Heart left ventricle (tissue), 16 donors: ENCODE measurements around the gene C13orf42. TPM values are rescaled to one million over a fixed set of nuclear protein-coding genes. Genes with fewer than 3 reads are reported as not detected.
A peak's percentile ranks its signal among the peaks of the same experiment; 100 is the strongest.

Source experiments
- ATAC-seq, 4 donors: fragments of 200-7000 bp; cut with Tn5 transposase; one replicate each; pipeline ENCODE4 v1.9.1; 2020 to 2022; ENCODE audit warnings: moderate library complexity in 4 of 4, mild to moderate bottlenecking in 3 of 4, moderate number of reproducible peaks in 1 of 4
- DNase-seq, 5 donors: peaks; one replicate each; pipeline ENCODE4 v3.0.0-alpha.2; 2020
- H3K27ac ChIP-seq, 12 donors: fragments of 200-600 bp; sonication (generic) in 4 of 12; one replicate each; pipeline versions ENCODE4 v1.5.0 to v1.8.0; 2016 to 2022; ENCODE audit warnings: mild to moderate bottlenecking in 2 of 12
- H3K27me3 ChIP-seq, 9 donors: fragments of 200-600 bp; sonication (generic) in 2 of 9; one replicate each; pipeline versions ENCODE4 v1.5.1 to v1.8.0; 2016 to 2022; ENCODE audit warnings: mild to moderate bottlenecking in 3 of 9
- H3K36me3 ChIP-seq, 9 donors: fragments of 200-600 bp; sonication (generic) in 2 of 9; one replicate each; pipeline versions ENCODE4 v1.5.0 to v1.8.0; 2018 to 2022; ENCODE audit warnings: mild to moderate bottlenecking in 2 of 9
- H3K4me1 ChIP-seq, 12 donors: fragments of 200-600 bp; sonication (generic) in 4 of 12; one replicate each; pipeline versions ENCODE4 v1.5.0 to v1.8.0; 2016 to 2022; ENCODE audit warnings: mild to moderate bottlenecking in 3 of 12
- H3K4me3 ChIP-seq, 12 donors: fragments of 200-600 bp; sonication (generic) in 4 of 12; one replicate each; pipeline versions ENCODE4 v1.5.0 to v1.8.0; 2017 to 2022; ENCODE audit warnings: mild to moderate bottlenecking in 9 of 12, moderate library complexity in 4 of 12
- H3K9me3 ChIP-seq, 12 donors: fragments of 200-600 bp; sonication (generic) in 4 of 12; one replicate each; pipeline versions ENCODE4 v1.5.0 to v1.8.0; 2016 to 2022; ENCODE audit warnings: mild to moderate bottlenecking in 1 of 12
- POLR2A ChIP-seq, 2 donors: fragments of 450-650 bp; IDR thresholded peaks; one replicate each; pipeline ENCODE4 v1.6.1; 2017; ENCODE audit warnings: antibody characterized with exemption in 2 of 2, mild to moderate bottlenecking in 2 of 2, moderate library complexity in 2 of 2
- WGBS, 4 donors: extraction: QIAGEN DNeasy Blood & Tissue Kit in 2 of 4; methylation state at CpG; one replicate each; pipeline versions ENCODE4 v1.1.5 to v1.1.7; 2013 to 2018; 5-methylcytosine and 5-hydroxymethylcytosine counted together
- intact Hi-C, 10 donors: fragments of 100-400 bp; cut with DNase I; formaldehyde crosslinking; loops; one replicate each; pipeline versions ENCODE4 v1.11.1 to v1.14.2; 2022
- polyA plus RNA-seq, 2 donors: library from polyadenylated mRNA; stranded (reverse); fragments of 200-250 nt; gene quantifications; one replicate each; pipeline ENCODE4 v1.2.3, GENCODE V29; 2013
- total RNA-seq, 9 donors: library from RNA; depleted of rRNA in 2 of 9; stranded (reverse); fragments of >200 nt in 2 of 9; fragmentation: NEBNext Ultra II Directional in 3 of 9; extraction: Animal tissue kit (Norgen Biotek cat#: 25700) in 3 of 9; gene quantifications; one replicate each; pipeline versions ENCODE4 v1.1.0 to v1.2.4, GENCODE V29; 2016 to 2023
- TF ChIP-seq, protein P1 (sequence below), 12 donors: fragments of 200-600 bp; sonication (generic) in 4 of 12; IDR thresholded peaks; one replicate each; pipeline versions ENCODE4 v1.5.0 to v1.8.0; 2018 to 2022; ENCODE audit warnings: antibody characterized with exemption in 12 of 12, mild to moderate bottlenecking in 5 of 12
- donor health status: ischemic (EF 13 %, LVEDD 7.1; RV severe dilation, severe dysfunction).
- donor health status: healthy with polysubstance abuse.
- donor health status: DM: no; HTN: yes; CAD: no.
- donor health status: DM: no; HTN: no; CAD: no.
- donor health status: ischemic (EF 25% LVEDD 6.9; RV normal size, moderate dysfunction).
- donor health status: ischemic (EF 25% LVEDD 5.7; RV mildly dilated, moderate dysfunction).
- donor health status: healthy.
- donor health status: DM: yes; HTN: yes; CAD: no.
- donor health status: ischemic (EF 35%, LVEDD 5.7; RV mildly dilated, moderate dysfunction).
- donor health status: nonischemic (EF 11% LVEDD 7.7; RV severe dilation, severe dysfunction).
- donor health status: DM: yes; HTN: yes; CAD: no.
- donor health status: PGD.
- donor health status: ischemic (EF 29% LVEDD 5.4; RV normal size, mild dysfunction).
- donor health status: nonischemic (EF 23%, LVEDD 6.1; RV moderate dilation, normal function).

The C13orf42 gene
- total and polyA plus RNA-seq, 11 donors = not detected

DNA sequence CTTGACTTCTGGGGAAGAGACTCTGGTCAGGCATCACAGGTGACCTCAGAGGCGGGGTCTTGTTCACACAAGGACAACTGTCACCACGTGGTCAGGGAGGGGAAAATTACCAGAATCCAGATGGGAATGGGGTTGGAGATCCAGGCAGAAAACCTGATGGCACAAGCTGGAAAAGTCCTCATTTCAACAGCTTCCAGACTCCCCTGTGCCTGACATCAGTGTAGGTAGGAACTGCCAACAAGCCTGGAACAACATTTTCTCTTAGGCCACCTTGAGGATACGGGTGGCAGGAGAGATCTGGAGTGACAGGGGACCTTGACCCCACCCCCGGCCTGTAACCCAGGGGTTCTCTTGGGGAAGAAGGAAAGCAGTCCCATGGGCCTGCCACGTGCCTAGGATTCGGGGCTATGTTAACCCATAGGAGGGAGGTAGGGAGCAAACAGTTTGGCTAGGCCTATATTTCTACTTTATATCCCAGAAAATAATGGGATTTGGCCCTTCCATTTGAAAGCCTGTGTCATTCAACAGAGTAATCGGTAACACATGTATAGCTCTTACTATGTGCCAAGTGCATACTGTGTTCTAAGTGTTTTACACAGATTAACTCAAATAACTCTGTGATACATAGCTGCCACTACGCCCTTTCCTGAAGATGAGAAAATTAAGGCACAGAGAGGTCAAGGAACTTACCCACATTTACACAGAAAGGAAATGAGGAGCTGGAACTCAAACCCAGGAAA lies 44.9 kb upstream of the C13orf42 start:
- H3K36me3 ChIP-seq = no peaks in the 10 kb centered on the region
- WGBS, 4 donors = 82 to 87% (median 85%) methylated on average over 7 to 8 of the region's 8 CpGs
- TF ChIP-seq POLR2A (IDR thresholded peaks at IDR 0.05) = no peak
- TF ChIP-seq, protein P1, sequence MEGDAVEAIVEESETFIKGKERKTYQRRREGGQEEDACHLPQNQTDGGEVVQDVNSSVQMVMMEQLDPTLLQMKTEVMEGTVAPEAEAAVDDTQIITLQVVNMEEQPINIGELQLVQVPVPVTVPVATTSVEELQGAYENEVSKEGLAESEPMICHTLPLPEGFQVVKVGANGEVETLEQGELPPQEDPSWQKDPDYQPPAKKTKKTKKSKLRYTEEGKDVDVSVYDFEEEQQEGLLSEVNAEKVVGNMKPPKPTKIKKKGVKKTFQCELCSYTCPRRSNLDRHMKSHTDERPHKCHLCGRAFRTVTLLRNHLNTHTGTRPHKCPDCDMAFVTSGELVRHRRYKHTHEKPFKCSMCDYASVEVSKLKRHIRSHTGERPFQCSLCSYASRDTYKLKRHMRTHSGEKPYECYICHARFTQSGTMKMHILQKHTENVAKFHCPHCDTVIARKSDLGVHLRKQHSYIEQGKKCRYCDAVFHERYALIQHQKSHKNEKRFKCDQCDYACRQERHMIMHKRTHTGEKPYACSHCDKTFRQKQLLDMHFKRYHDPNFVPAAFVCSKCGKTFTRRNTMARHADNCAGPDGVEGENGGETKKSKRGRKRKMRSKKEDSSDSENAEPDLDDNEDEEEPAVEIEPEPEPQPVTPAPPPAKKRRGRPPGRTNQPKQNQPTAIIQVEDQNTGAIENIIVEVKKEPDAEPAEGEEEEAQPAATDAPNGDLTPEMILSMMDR (IDR thresholded peaks at IDR 0.05) = no peak
- no peak overlapping the region for H3K27ac ChIP-seq
- H3K27me3 ChIP-seq = no peaks in the 10 kb centered on the region
- intact Hi-C loops = loop anchor here in 1 of 10 donors (10.0 kb wide), 1 partner anchor 269 kb away; no protein-coding TSS in a partner anchor
- H3K4me3 ChIP-seq = no peak overlapping the region
- no peak for DNase-seq
- H3K4me1 ChIP-seq = peaks cover 0 to 6% (median 0%) of the 10 kb centered on the region in 12 donors
- no peaks in the 10 kb centered on the region for H3K9me3 ChIP-seq
- ATAC-seq = no peak

DNA sequence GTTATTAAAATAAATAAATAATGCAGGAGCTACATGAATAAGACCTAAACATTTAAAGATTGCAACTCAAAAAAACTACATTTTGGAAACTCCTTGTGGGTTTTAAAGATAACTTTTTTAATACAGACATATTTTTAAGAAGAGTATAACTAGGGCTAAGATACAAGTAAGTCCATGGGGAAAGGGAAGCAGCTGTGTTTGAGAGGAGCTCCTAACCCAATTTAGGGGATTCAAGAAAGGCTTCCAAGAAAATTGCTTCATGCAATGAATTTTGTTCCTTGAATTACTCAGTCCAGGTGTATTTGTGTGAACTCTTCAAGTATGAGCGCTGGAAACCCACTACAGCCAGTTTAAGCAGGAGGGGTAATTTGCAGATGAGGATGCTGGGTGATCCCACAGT lies 44.1 kb upstream of the C13orf42 start:
- no peaks in the 10 kb centered on the region for H3K9me3 ChIP-seq
- ATAC-seq (no peak), DNase-seq (no peak)
- TF ChIP-seq POLR2A (IDR thresholded peaks at IDR 0.05) = no peak
- TF ChIP-seq, protein P1 (IDR thresholded peaks at IDR 0.05) = no peak
- H3K4me1 ChIP-seq = peaks cover 0 to 6% (median 0%) of the 10 kb centered on the region in 12 donors
- H3K4me3 ChIP-seq = no peak overlapping the region
- WGBS, 4 donors = 87 to 96% (median 92%) methylated on average over 1 of the region's 1 CpG
- peaks cover 0 to 4% (median 0%) of the 10 kb centered on the region in 9 donors for H3K27me3 ChIP-seq
- no peak overlapping the region for H3K27ac ChIP-seq
- no peaks in the 10 kb centered on the region for H3K36me3 ChIP-seq
- intact Hi-C loops = loop anchor here in 1 of 10 donors (10.0 kb wide), 1 partner anchor 270 kb away; no protein-coding TSS in a partner anchor

DNA sequence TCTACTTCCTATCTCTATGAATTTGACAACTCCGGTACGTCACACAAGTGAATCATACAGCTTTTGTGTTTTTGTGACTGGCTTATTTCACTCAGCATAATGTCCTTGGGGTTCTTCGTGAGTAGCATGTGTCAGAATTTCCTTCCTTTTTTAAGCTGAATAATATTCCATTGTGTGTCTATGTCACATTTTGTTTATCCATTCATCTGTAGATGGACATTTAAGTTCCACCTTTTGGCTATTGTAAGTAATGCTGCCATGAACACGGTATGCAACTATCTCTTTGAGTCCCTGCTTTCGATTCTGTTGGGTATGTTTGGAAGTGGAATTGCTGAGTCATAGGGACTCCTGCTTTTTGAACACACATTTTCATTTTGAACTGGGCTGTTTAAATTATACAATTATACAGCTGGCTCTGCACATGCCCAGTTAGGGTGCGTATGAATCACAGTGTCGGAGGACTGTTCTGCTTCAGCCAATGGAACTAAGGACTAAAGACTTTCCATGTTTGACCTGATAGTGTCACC lies 43.0 kb upstream of the C13orf42 start:
- WGBS, 4 donors = 69 to 80% (median 75%) methylated on average over 7 of the region's 7 CpGs
- ATAC-seq = peak in 2 of 4 donors; percentile 16 to 45
- intact Hi-C loops = loop anchor here in 3 of 10 donors (5.0 to 10.0 kb wide), 2 partner anchors 63 to 271 kb away; no protein-coding TSS in a partner anchor

More for the DNA sequence above, 43.0 kb upstream of the C13orf42 start:
- no peaks in the 10 kb centered on the region for H3K36me3 ChIP-seq
- no peak for DNase-seq
- no peaks in the 10 kb centered on the region for H3K9me3 ChIP-seq
- no peak overlapping the region for H3K27ac ChIP-seq
- no peak for TF ChIP-seq POLR2A (IDR thresholded peaks at IDR 0.05)
- TF ChIP-seq, protein P1 (IDR thresholded peaks at IDR 0.05) = no peak
- no peak overlapping the region for H3K4me3 ChIP-seq
- peaks cover 0 to 4% (median 0%) of the 10 kb centered on the region in 9 donors for H3K27me3 ChIP-seq
- peaks cover 0 to 6% (median 0%) of the 10 kb centered on the region in 12 donors for H3K4me1 ChIP-seq
